GM12878 (cell line): Measurements from ENCODE around the gene CCT6B. TPM values are rescaled to one million over a fixed set of nuclear protein-coding genes. Genes with fewer than 3 reads are reported as not detected.

Source experiments
- ATAC-seq: fragments of 200-7000 bp; cut with Tn5 transposase; 3 replicates; pipeline ENCODE4 v1.9.1; 2020; ENCODE audit warnings: mild to moderate bottlenecking, moderate library complexity
- BruUV-seq: library from RNA; stranded (reverse); fragments of 400-500 nt; replicated peaks from 2 replicates; lab custom pipeline; 2021; lab: Mats Ljungman, UMichigan
- CTCF ChIA-PET: fragments of 300-600 bp; sonication (Branson Sonifier 250); formaldehyde crosslinking; extraction: SDS; loops from one replicate; lab custom pipeline; 2021; ENCODE audit warnings: inconsistent platforms; lab: Yijun Ruan, JAX
- POLR2A ChIA-PET: fragments of 350-600 bp; formaldehyde crosslinking; extraction: SDS; loops from one replicate; lab custom pipeline; 2021; ENCODE audit warnings: inconsistent platforms; lab: Charles Lee
- RAD21 ChIA-PET: fragments of 300-600 bp; sonication (Branson Sonifier 250); formaldehyde crosslinking; loops from one replicate; lab custom pipeline; 2023; ENCODE audit warnings: antibody characterized with exemption; ENCODE audit not compliant: unreplicated experiment; lab: Charles Lee
- SMC1A ChIA-PET: fragments of 300-600 bp; sonication (Branson Sonifier 250); formaldehyde crosslinking; loops from one replicate; lab custom pipeline; 2023; ENCODE audit not compliant: unreplicated experiment, uncharacterized antibody; lab: Charles Lee
- DNase-seq: peaks from one replicate; pipeline ENCODE4 v3.0.0-alpha.2; 2011; ENCODE audit warnings: low read depth, low spot score
- FAIRE-seq: peaks from 3 replicates; lab custom pipeline; 2011; peaks lifted over from hg19 to GRCh38; lab: Jason Lieb, UNC
- H2AFZ ChIP-seq: 2 replicates; pipeline ENCODE4 v1.6.0; 2011; ENCODE audit warnings: low read depth, low read length, control low read depth; ENCODE audit not compliant: control insufficient read depth
- H3K27ac ChIP-seq: 2 replicates; pipeline ENCODE4 v1.5.1; 2011; ENCODE audit warnings: control low read depth; ENCODE audit not compliant: control insufficient read depth, insufficient read depth
- H3K27me3 ChIP-seq, 2 experiments: replicated peaks in 1 of 2; 2 replicates each; pipeline versions ENCODE4 v1.6.0 to v1.6.1; 2011; ENCODE audit warnings: low read length in 1 of 2; ENCODE audit not compliant: control insufficient read depth in 2 of 2, insufficient read depth in 2 of 2
- H3K36me3 ChIP-seq, 2 experiments: 2 replicates each; pipeline ENCODE4 v1.5.1; 2011; ENCODE audit warnings: low read length in 1 of 2; ENCODE audit not compliant: control insufficient read depth in 2 of 2, insufficient read depth in 2 of 2
- H3K4me1 ChIP-seq: 2 replicates; pipeline ENCODE4 v1.6.1; 2011; ENCODE audit warnings: mild to moderate bottlenecking, low read length, moderate library complexity, mixed read lengths; ENCODE audit not compliant: control insufficient read depth, insufficient read depth
- H3K4me2 ChIP-seq: 2 replicates; pipeline ENCODE4 v1.6.0; 2011; ENCODE audit warnings: control low read depth; ENCODE audit not compliant: control insufficient read depth, insufficient read depth
- H3K4me3 ChIP-seq: fragments of 200-600 bp; sonication (generic); 2 replicates; pipeline ENCODE4 v1.5.1; 2016
- H3K79me2 ChIP-seq: 2 replicates; pipeline ENCODE4 v1.6.0; 2011; ENCODE audit warnings: low read length; ENCODE audit not compliant: control insufficient read depth, insufficient read depth
- H3K9ac ChIP-seq: 2 replicates; pipeline ENCODE4 v1.8.0; 2011; ENCODE audit warnings: low read length, control low read depth, mixed read lengths; ENCODE audit not compliant: control insufficient read depth, insufficient read depth
- H3K9me3 ChIP-seq: replicated peaks from 3 replicates; pipeline ENCODE4 v1.5.1; 2011; ENCODE audit warnings: mild to moderate bottlenecking, low read length; ENCODE audit not compliant: control insufficient read depth, insufficient read depth
- H4K20me1 ChIP-seq: 2 replicates; pipeline ENCODE4 v1.6.0; 2011; ENCODE audit not compliant: control insufficient read depth, insufficient read depth
- CBFB ChIP-seq: IDR thresholded peaks from 2 replicates; pipeline ENCODE4 v1.6.1; 2016; ENCODE audit warnings: antibody characterized with exemption, low read depth
- CHD1 ChIP-seq: IDR thresholded peaks from 2 replicates; pipeline ENCODE4 v1.6.1; 2012; ENCODE audit warnings: low read depth, low read length, improper control_type of control experiment
- EZH2 ChIP-seq: IDR thresholded peaks from 2 replicates; pipeline ENCODE4 v1.6.1; 2012; ENCODE audit warnings: low read depth, mild to moderate bottlenecking, control low read depth, inconsistent platforms, low read length, borderline replicate concordance; ENCODE audit not compliant: control insufficient read depth
- RELA ChIP-seq: fragments of 450-650 bp; IDR thresholded peaks from 2 replicates; pipeline ENCODE4 v1.8.0; 2014; ENCODE audit warnings: borderline replicate concordance; ENCODE audit not compliant: partially characterized antibody
- ZBED1 ChIP-seq: IDR thresholded peaks from 2 replicates; pipeline ENCODE4 v1.6.1; 2016; ENCODE audit warnings: borderline replicate concordance
- WGBS: methylation state at CpG from one replicate; pipeline ENCODE4 v1.1.6; 2016; ENCODE audit warnings: low lambda C conversion rate; ENCODE audit not compliant: insufficient replicate concordance, insufficient coverage; ENCODE audit errors: missing lambda C conversion rate; 5-methylcytosine and 5-hydroxymethylcytosine counted together
- in situ Hi-C: fragments of 300-500 bp; cut with MboI; formaldehyde crosslinking; loops from 9 replicates; pipeline ENCODE4 v1.14.3; 2018; ENCODE audit warnings: mixed read lengths
- intact Hi-C: fragments of 100-400 bp; cut with micrococcal nuclease; formaldehyde crosslinking; loops from one replicate; pipeline ENCODE4 v1.14.2; 2022; ENCODE audit not compliant: unreplicated experiment
- polyA plus RNA-seq, 11 experiments: library from polyadenylated mRNA; depleted of rRNA in 4 of 11; unstranded in 6 of 11; stranded (reverse) in 5 of 11; fragments of >200 nt; fragmentation: Nextera tagmentation in 4 of 11; fragmentation: Illumina TruSeq in 1 of 11; extraction: Ambion mirVana in 4 of 11; extraction: Trizol in 1 of 11; gene quantifications; 1 replicate in 1 of 11; 2 replicates in 10 of 11; pipeline versions ENCODE4 v1.2.1 to v1.2.3, GENCODE V29; 2011 to 2016; ENCODE audit warnings: inconsistent platforms in 2 of 11, missing spikeins in 2 of 11, low read depth in 1 of 11
- total RNA-seq, 4 experiments: library from RNA; depleted of rRNA in 3 of 4; stranded (reverse); fragments of >200 nt in 3 of 4; fragmentation: Illumina TruSeq in 1 of 4; extraction: Trizol in 1 of 4; gene quantifications; 2 replicates each; pipeline versions ENCODE4 v1.2.1 to v1.2.3, GENCODE V29; 2013 to 2021
- TF ChIP-seq, protein P1 (sequence below): fragments of 450-650 bp; formaldehyde crosslinking; IDR thresholded peaks from 2 replicates; pipeline ENCODE4 v1.5.0; 2022; ENCODE audit warnings: mild to moderate bottlenecking, missing genetic modification characterization
- TF ChIP-seq, protein P2 (sequence below): fragments of 450-650 bp; IDR thresholded peaks from 2 replicates; pipeline ENCODE4 v1.6.1; 2017; ENCODE audit warnings: antibody characterized with exemption, mild to moderate bottlenecking, moderate library complexity
- TF ChIP-seq, protein P3 (sequence below): IDR thresholded peaks from 2 replicates; pipeline ENCODE4 v1.6.1; 2012; ENCODE audit warnings: improper control_type of control experiment, low read depth, low read length; ENCODE audit not compliant: insufficient replicate concordance
- TF ChIP-seq, protein P4 (sequence below): IDR thresholded peaks from 2 replicates; pipeline ENCODE4 v1.6.1; 2012; ENCODE audit warnings: low read depth, low read length, improper control_type of control experiment

Gene CCT6B
- total and polyA plus RNA-seq, 10 of the 15 experiments (the other 5 are each of a cell fraction or from before 2014, with no cell fraction given): 1.6 to 6.1 (median 2.6) TPM

DNA sequence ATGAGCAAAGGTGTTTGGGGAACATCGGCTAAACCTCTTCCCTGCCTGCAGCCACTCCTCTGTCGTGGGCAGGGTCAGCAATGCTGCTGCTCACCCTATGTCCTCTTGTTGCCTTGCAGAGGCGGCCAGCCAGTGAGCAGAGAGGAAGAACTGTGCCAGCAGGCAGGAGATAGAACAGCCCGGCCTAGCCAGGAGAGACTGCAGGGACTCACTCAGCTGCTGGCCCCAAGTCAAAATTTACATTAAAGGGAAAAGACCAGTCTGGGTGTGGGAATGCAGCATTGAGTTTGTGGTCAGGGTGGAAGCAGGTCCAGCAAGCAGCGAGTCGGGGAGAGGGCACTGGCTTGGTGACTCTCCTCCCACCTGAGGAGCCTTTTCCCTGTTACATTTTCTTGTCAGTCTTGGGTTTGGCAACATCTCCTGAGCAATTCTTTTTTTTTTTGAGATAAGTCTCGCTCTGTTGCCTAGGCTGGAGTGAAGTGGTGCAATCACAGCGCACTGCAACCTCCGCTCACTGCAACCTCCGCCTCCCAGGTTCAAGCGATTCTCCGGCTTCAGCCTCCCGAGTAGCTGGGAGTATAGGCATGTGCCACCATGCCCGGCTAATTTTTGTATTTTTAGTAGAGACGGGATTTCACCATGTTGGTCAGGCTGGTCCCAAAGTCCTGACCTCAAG is 41.8 kb upstream of the CCT6B start (continued):
- TF ChIP-seq, protein P1, sequence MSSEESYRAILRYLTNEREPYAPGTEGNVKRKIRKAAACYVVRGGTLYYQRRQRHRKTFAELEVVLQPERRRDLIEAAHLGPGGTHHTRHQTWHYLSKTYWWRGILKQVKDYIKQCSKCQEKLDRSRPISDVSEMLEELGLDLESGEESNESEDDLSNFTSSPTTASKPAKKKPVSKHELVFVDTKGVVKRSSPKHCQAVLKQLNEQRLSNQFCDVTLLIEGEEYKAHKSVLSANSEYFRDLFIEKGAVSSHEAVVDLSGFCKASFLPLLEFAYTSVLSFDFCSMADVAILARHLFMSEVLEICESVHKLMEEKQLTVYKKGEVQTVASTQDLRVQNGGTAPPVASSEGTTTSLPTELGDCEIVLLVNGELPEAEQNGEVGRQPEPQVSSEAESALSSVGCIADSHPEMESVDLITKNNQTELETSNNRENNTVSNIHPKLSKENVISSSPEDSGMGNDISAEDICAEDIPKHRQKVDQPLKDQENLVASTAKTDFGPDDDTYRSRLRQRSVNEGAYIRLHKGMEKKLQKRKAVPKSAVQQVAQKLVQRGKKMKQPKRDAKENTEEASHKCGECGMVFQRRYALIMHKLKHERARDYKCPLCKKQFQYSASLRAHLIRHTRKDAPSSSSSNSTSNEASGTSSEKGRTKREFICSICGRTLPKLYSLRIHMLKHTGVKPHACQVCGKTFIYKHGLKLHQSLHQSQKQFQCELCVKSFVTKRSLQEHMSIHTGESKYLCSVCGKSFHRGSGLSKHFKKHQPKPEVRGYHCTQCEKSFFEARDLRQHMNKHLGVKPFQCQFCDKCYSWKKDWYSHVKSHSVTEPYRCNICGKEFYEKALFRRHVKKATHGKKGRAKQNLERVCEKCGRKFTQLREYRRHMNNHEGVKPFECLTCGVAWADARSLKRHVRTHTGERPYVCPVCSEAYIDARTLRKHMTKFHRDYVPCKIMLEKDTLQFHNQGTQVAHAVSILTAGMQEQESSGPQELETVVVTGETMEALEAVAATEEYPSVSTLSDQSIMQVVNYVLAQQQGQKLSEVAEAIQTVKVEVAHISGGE (CRISPR knock-in tag): no peak
- no peak for TF ChIP-seq ZBED1
- TF ChIP-seq, protein P2, sequence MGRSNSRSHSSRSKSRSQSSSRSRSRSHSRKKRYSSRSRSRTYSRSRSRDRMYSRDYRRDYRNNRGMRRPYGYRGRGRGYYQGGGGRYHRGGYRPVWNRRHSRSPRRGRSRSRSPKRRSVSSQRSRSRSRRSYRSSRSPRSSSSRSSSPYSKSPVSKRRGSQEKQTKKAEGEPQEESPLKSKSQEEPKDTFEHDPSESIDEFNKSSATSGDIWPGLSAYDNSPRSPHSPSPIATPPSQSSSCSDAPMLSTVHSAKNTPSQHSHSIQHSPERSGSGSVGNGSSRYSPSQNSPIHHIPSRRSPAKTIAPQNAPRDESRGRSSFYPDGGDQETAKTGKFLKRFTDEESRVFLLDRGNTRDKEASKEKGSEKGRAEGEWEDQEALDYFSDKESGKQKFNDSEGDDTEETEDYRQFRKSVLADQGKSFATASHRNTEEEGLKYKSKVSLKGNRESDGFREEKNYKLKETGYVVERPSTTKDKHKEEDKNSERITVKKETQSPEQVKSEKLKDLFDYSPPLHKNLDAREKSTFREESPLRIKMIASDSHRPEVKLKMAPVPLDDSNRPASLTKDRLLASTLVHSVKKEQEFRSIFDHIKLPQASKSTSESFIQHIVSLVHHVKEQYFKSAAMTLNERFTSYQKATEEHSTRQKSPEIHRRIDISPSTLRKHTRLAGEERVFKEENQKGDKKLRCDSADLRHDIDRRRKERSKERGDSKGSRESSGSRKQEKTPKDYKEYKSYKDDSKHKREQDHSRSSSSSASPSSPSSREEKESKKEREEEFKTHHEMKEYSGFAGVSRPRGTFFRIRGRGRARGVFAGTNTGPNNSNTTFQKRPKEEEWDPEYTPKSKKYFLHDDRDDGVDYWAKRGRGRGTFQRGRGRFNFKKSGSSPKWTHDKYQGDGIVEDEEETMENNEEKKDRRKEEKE: no peak

DNA sequence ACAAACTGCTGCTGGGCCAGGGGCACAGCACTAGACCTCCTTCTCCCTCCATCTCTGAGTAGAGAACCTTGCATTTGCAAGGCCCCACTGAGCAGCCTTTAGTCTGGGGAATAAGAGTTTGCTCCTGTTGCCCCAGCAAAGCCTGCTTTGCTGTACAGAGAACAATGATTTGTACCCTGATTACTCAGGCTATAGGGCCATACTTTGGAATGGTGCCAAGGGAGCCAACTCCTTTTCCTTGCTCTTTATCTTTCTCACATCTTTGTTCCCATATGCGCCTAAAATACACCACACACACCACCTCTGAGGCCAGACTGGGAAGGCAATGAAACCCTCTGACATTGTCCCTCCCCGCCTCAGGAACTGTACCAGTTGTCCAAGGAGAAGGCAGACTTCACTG is 40.3 kb upstream of the CCT6B start:
- no peak overlapping the region for H3K9ac ChIP-seq
- 97% methylated on average over 2 of the region's 2 CpGs for WGBS
- FAIRE-seq: no peak
- ChIA-PET CTCF (interaction anchor here (1.3 to 9.8 kb wide), 2 partner anchors 88 to 117 kb away, joined by 4 to 149 read pairs; partner anchors contain the start of genes FNDC8 and RAD51D), RAD21 (no interaction called here), SMC1A (interaction anchor here (1.2 to 7.2 kb wide), 4 partner anchors 15 to 116 kb away, joined by 3 to 101 read pairs (median 16); partner anchors contain the start of gene RAD51D), POLR2A (no interaction called here)
- in situ Hi-C loops (no loop called here), intact Hi-C loops (no loop called here)
- no peaks in the 10 kb centered on the region for H4K20me1 ChIP-seq
- no TSS peak for BruUV-seq
- H3K79me2 ChIP-seq: no peaks in the 10 kb centered on the region
- H3K4me1 ChIP-seq: no peaks in the 10 kb centered on the region; the same call in 1 of the 2 replicates
- no peak for ATAC-seq
- no peak overlapping the region for H3K4me2 ChIP-seq
- no peaks in the 10 kb centered on the region for H3K27me3 ChIP-seq
- no peak for DNase-seq
- H2AFZ ChIP-seq: no peak overlapping the region
- no peaks in the 10 kb centered on the region for H3K9me3 ChIP-seq
- peaks cover 20% of the 10 kb centered on the region in 2 experiments; a peak in 3 of 4 replicates for H3K36me3 ChIP-seq
- H3K4me3 ChIP-seq: no peak overlapping the region
- H3K27ac ChIP-seq: no peak overlapping the region
- TF ChIP-seq CBFB: no peak
- TF ChIP-seq RELA: no peak
- TF ChIP-seq, protein P3, sequence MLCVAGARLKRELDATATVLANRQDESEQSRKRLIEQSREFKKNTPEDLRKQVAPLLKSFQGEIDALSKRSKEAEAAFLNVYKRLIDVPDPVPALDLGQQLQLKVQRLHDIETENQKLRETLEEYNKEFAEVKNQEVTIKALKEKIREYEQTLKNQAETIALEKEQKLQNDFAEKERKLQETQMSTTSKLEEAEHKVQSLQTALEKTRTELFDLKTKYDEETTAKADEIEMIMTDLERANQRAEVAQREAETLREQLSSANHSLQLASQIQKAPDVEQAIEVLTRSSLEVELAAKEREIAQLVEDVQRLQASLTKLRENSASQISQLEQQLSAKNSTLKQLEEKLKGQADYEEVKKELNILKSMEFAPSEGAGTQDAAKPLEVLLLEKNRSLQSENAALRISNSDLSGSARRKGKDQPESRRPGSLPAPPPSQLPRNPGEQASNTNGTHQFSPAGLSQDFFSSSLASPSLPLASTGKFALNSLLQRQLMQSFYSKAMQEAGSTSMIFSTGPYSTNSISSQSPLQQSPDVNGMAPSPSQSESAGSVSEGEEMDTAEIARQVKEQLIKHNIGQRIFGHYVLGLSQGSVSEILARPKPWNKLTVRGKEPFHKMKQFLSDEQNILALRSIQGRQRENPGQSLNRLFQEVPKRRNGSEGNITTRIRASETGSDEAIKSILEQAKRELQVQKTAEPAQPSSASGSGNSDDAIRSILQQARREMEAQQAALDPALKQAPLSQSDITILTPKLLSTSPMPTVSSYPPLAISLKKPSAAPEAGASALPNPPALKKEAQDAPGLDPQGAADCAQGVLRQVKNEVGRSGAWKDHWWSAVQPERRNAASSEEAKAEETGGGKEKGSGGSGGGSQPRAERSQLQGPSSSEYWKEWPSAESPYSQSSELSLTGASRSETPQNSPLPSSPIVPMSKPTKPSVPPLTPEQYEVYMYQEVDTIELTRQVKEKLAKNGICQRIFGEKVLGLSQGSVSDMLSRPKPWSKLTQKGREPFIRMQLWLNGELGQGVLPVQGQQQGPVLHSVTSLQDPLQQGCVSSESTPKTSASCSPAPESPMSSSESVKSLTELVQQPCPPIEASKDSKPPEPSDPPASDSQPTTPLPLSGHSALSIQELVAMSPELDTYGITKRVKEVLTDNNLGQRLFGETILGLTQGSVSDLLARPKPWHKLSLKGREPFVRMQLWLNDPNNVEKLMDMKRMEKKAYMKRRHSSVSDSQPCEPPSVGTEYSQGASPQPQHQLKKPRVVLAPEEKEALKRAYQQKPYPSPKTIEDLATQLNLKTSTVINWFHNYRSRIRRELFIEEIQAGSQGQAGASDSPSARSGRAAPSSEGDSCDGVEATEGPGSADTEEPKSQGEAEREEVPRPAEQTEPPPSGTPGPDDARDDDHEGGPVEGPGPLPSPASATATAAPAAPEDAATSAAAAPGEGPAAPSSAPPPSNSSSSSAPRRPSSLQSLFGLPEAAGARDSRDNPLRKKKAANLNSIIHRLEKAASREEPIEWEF: no peak
- TF ChIP-seq, protein P4, sequence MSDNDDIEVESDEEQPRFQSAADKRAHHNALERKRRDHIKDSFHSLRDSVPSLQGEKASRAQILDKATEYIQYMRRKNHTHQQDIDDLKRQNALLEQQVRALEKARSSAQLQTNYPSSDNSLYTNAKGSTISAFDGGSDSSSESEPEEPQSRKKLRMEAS: no peak
- TF ChIP-seq CHD1: no peak
- TF ChIP-seq EZH2: no peak
